HEK293T (cell line): Measurements from ENCODE around the gene RPH3AL.

ENCODE experiments used
- BHLHE40 ChIP-seq: fragments of 450-650 bp; IDR thresholded peaks from 2 replicates; pipeline ENCODE4 v1.6.1; 2016; ENCODE audit warnings: mild to moderate bottlenecking, moderate library complexity, borderline replicate concordance
- ELF4 ChIP-seq: fragments of 450-650 bp; IDR thresholded peaks from 2 replicates; pipeline ENCODE4 v1.6.1; 2017; ENCODE audit warnings: antibody characterized with exemption
- L3MBTL2 ChIP-seq: fragments of 450-650 bp; conservative IDR thresholded peaks from 2 replicates; pipeline ENCODE4 v1.6.1; 2016; ENCODE audit warnings: mild to moderate bottlenecking
- LEF1 ChIP-seq: fragments of 450-650 bp; IDR thresholded peaks from 2 replicates; pipeline ENCODE4 v1.6.1; 2017; ENCODE audit warnings: mild to moderate bottlenecking, borderline replicate concordance
- NFRKB ChIP-seq: fragments of 450-650 bp; IDR thresholded peaks from 2 replicates; pipeline ENCODE4 v1.6.1; 2016; ENCODE audit warnings: mild to moderate bottlenecking, moderate library complexity
- PKNOX1 ChIP-seq: fragments of 450-650 bp; IDR thresholded peaks from 2 replicates; pipeline ENCODE4 v1.6.1; 2016
- SP1 ChIP-seq: fragments of 450-650 bp; IDR thresholded peaks from 2 replicates; pipeline ENCODE4 v1.6.1; 2017

- TF ChIP-seq ELF4 (no peak), BHLHE40 (no peak), L3MBTL2 (no peak), PKNOX1 (no peak), NFRKB (no peak), LEF1 (no peak), SP1 (no peak)
Observed at GRCh38 chr17:332023-332422, 20.6 kb downstream of the RPH3AL start.
